Measurements from ENCODE around the gene ZSWIM8.

GRCh38 chr10:73813333-73813732 lies 27.9 kb downstream of the ZSWIM8 start:
- TF ChIP-seq CTCF (conservative IDR thresholded peaks at IDR 0.05 in 1 of 2, IDR thresholded peaks at IDR 0.05 in 1 of 2; ENCODE audit: low read depth in 1 of 2, low read length in 2 of 2) (no peak), EZH2 (IDR thresholded peaks at IDR 0.05; ENCODE audit: low read length, missing control alignments) (no peak)
